ENCODE data around the gene IGFBPL1. TPM values are rescaled to one million over a fixed set of nuclear protein-coding genes. Genes with fewer than 3 reads are reported as not detected.

IGFBPL1 gene
- total RNA-seq, 1 experiment from 2014 or later, result 37.9 TPM

GRCh38 chr9:38415856-38416255 lies 8.4 kb downstream of the IGFBPL1 start:
- no peaks in the 10 kb centered on the region for H4K20me1 ChIP-seq (ENCODE audit: control insufficient read depth, insufficient read depth, insufficient read length)
- no peak overlapping the region for H4K91ac ChIP-seq (ENCODE audit: insufficient read length, low read depth, low read length)
- no peak overlapping the region; the same call in 1 of the 2 replicates for H3K14ac ChIP-seq (ENCODE audit: insufficient read depth, low read length)
- H2AFZ ChIP-seq (ENCODE audit: low read length), result no peak overlapping the region
- H3K79me1 ChIP-seq (ENCODE audit: insufficient read depth, low read depth, low read length, poor library complexity, severe bottlenecking), result no peaks in the 10 kb centered on the region
- WGBS (ENCODE audit: extremely low coverage, insufficient read length, low lambda C conversion rate), result no CpG with 5 or more reads among the region's 8 CpGs
- H3K27me3 ChIP-seq (ENCODE audit: insufficient read depth, low read length), result no peaks in the 10 kb centered on the region
- no peak overlapping the region for H3K4ac ChIP-seq (ENCODE audit: low read depth, low read length)
- H2BK120ac ChIP-seq (ENCODE audit: low read depth, low read length, poor library complexity, severe bottlenecking), result no peak overlapping the region
- no peak overlapping the region for H3K56ac ChIP-seq (ENCODE audit: insufficient read length, low read depth, low read length)
- no peak overlapping the region for H3K18ac ChIP-seq (ENCODE audit: insufficient read length, low read depth, low read length)
- no peak overlapping the region for H2AK5ac ChIP-seq (ENCODE audit: insufficient read length, low read length)
- H2BK20ac ChIP-seq (ENCODE audit: low read depth, low read length, poor library complexity, severe bottlenecking), result no peak overlapping the region
- H3K9me3 ChIP-seq (ENCODE audit: control insufficient read depth, low read depth, low read length), result no peaks in the 10 kb centered on the region
- no peak overlapping the region for H3T11ph ChIP-seq (ENCODE audit: low read length)
- no peak overlapping the region for H3K4me2 ChIP-seq (ENCODE audit: insufficient read depth, insufficient read length, low read length)
- peaks cover 30 to 48% of the 10 kb centered on the region in 2 experiments for H3K4me1 Mint-ChIP-seq
- no peaks in the 10 kb centered on the region; the same call in 1 of the 2 replicates for H3K4me1 ChIP-seq (ENCODE audit: insufficient read depth, low read length)
- H3K9ac ChIP-seq (ENCODE audit: extremely low read depth, insufficient read length, low read length), result no peak overlapping the region
- H3K36me3 Mint-ChIP-seq (ENCODE audit: insufficient read depth in 1 of 3, low read depth in 3 of 3), result peaks cover 0 to 8% (median 0%) of the 10 kb centered on the region in 3 experiments; a peak in 4 of 7 replicates
- no peak for TF ChIP-seq CTCF (conservative IDR thresholded peaks at IDR 0.05)
- no peak overlapping the region for H3K23ac ChIP-seq (ENCODE audit: insufficient read length, low read depth, low read length)
- H3K27me3 Mint-ChIP-seq (ENCODE audit: low read depth), result no peaks in the 10 kb centered on the region
- H2BK15ac ChIP-seq (ENCODE audit: low read depth, low read length), result no peak overlapping the region
- no peak for DNase-seq
- no peak overlapping the region for H4K5ac ChIP-seq (ENCODE audit: insufficient read length, low read depth, low read length)
- H3K23me2 ChIP-seq (ENCODE audit: insufficient read length, low read depth, low read length, poor library complexity, severe bottlenecking), result no peaks in the 10 kb centered on the region
- H4K8ac ChIP-seq (replicated peaks; ENCODE audit: insufficient read length, low read depth, low read length), result no peak overlapping the region
- no peak overlapping the region for H3K4me3 Mint-ChIP-seq
- H2BK12ac ChIP-seq (ENCODE audit: insufficient read length, low read depth, low read length), result no peak overlapping the region
- H3K27ac Mint-ChIP-seq, result peak overlapping the region in 1 of 3 experiments; percentile 91; a peak in 1 of 7 replicates
- no peak overlapping the region for H2BK5ac ChIP-seq (ENCODE audit: insufficient read length, low read length)
- no peaks in the 10 kb centered on the region for H3K9me3 Mint-ChIP-seq
- H3K79me2 ChIP-seq (ENCODE audit: insufficient read depth, low read length), result no peaks in the 10 kb centered on the region
- no peak overlapping the region for H3K27ac ChIP-seq (ENCODE audit: insufficient read length, low read depth, low read length)
